HL-60 (cell line): Measurements from ENCODE around the gene OR7G1.

Experiments used
- CTCF ChIP-seq: IDR thresholded peaks from one replicate; pipeline ENCODE4 v1.5.1; 2011; ENCODE audit warnings: low read length, control low read depth, inconsistent platforms; ENCODE audit not compliant: insufficient read depth
- GABPA ChIP-seq: IDR thresholded peaks from 2 replicates; pipeline ENCODE4 v1.6.1; 2012; ENCODE audit warnings: low read depth
- POLR2AphosphoS5 ChIP-seq: IDR thresholded peaks from 2 replicates; pipeline ENCODE4 v1.6.1; 2012; ENCODE audit warnings: low read depth
- REST ChIP-seq: IDR thresholded peaks from 2 replicates; pipeline ENCODE4 v1.6.1; 2012; ENCODE audit warnings: low read depth; ENCODE audit not compliant: insufficient replicate concordance
- SPI1 ChIP-seq: IDR thresholded peaks from 2 replicates; pipeline ENCODE4 v1.6.1; 2012; ENCODE audit warnings: low read depth, mild to moderate bottlenecking, borderline replicate concordance

- TF ChIP-seq POLR2AphosphoS5 (no peak), CTCF (no peak), REST (no peak), SPI1 (no peak), GABPA (no peak)
Measured at GRCh38 chr19:9144920-9145319, 29.4 kb upstream of the OR7G1 start.
